Activated gamma-delta T cell (primary cell): ENCODE measurements around the gene CORO7.
"Not testable (repeated sequence)": the region's sequence is repeated elsewhere in the genome, so short reads cannot be mapped to it uniquely, and the experiment has no call there.

Experiments used
- DNase-seq: peaks from one replicate; lab custom pipeline; 2025; lab: John Stamatoyannopoulos, UW

CORO7 gene

GRCh38 chr16:4336701-4337539 lies 79.5 kb downstream of the CORO7 start:
- no peak for DNase-seq

- no peak for DNase-seq
Observed at GRCh38 chr16:4334724-4335495, 81.5 kb downstream of the CORO7 start.

- not testable (repeated sequence) for DNase-seq
Observed at GRCh38 chr16:4333714-4334113, 82.7 kb downstream of the CORO7 start.

- DNase-seq = no peak
Observed at GRCh38 chr16:4333308-4333638, 83.1 kb downstream of the CORO7 start.

- no peak for DNase-seq
Observed at GRCh38 chr16:4332623-4333307, 83.6 kb downstream of the CORO7 start.

GRCh38 chr16:4332083-4332482 lies 84.3 kb downstream of the CORO7 start:
- no peak for DNase-seq

GRCh38 chr16:4330277-4330874 lies 86.0 kb downstream of the CORO7 start:
- DNase-seq = peak; percentile 50

- no peak for DNase-seq
Observed at GRCh38 chr16:4328782-4329775, 87.3 kb downstream of the CORO7 start.

- DNase-seq = no peak
Observed at GRCh38 chr16:4328046-4328781, 88.2 kb downstream of the CORO7 start.

- no peak for DNase-seq
Observed at GRCh38 chr16:4327386-4328045, 88.9 kb downstream of the CORO7 start.

GRCh38 chr16:4325253-4325758 lies 91.1 kb downstream of the CORO7 start:
- DNase-seq = no peak

GRCh38 chr16:4324492-4325252 lies 91.7 kb downstream of the CORO7 start:
- no peak for DNase-seq

- DNase-seq = no peak
Observed at GRCh38 chr16:4323845-4324488, 92.4 kb downstream of the CORO7 start.

- DNase-seq = no peak
Observed at GRCh38 chr16:4323071-4323844, 93.1 kb downstream of the CORO7 start.

GRCh38 chr16:4322121-4323052 lies 94.0 kb downstream of the CORO7 start:
- no peak for DNase-seq
